ENCODE measurements around the gene SERPINA4. TPM values are rescaled to one million over a fixed set of nuclear protein-coding genes. Genes with fewer than 3 reads are reported as not detected.

The SERPINA4 gene
- total RNA-seq: not detected
- 0 reads per million in 2 donors for total RNA-seq

- no peaks in the 10 kb centered on the region for H3K9me3 ChIP-seq (ENCODE audit: control insufficient read depth, low read length, poor library complexity, severe bottlenecking)
- ATAC-seq (no peak), DNase-seq (no peak)
- Mint-ChIP-seq H3K27me3 (peaks cover 30% of the 10 kb centered on the region), H3K4me1 (no peaks in the 10 kb centered on the region), H3K36me3 (ENCODE audit: low read depth) (no peaks in the 10 kb centered on the region), H3K27ac (no peak within 1 kb of the TSS), H3K4me3 (no peak within 1 kb of the TSS)
Measured at GRCh38 chr14:94560751-94561655, at the start of gene SERPINA4. Gene SERPINA4 (plus strand): TSS chr14:94561442. CDS start chr14:94563483, 2,041 bp downstream.

- H3K27me3 Mint-ChIP-seq: peaks cover 44% of the 10 kb centered on the region
- no peak for ATAC-seq
- no peak overlapping the region for H3K4me3 Mint-ChIP-seq
- no peak for DNase-seq
- no peaks in the 10 kb centered on the region for H3K9me3 ChIP-seq (ENCODE audit: control insufficient read depth, low read length, poor library complexity, severe bottlenecking)
- H3K36me3 Mint-ChIP-seq (ENCODE audit: low read depth): peaks cover 2% of the 10 kb centered on the region
- H3K27ac Mint-ChIP-seq: no peak overlapping the region
- no peaks in the 10 kb centered on the region for H3K4me1 Mint-ChIP-seq
Measured at GRCh38 chr14:94514351-94514750, 46.9 kb upstream of the SERPINA4 start.

GRCh38 chr14:94515426-94515825 lies 45.8 kb upstream of the SERPINA4 start:
- peaks cover 2% of the 10 kb centered on the region for H3K36me3 Mint-ChIP-seq (ENCODE audit: low read depth)
- H3K27ac Mint-ChIP-seq: no peak overlapping the region
- DNase-seq: no peak

GRCh38 chr14:94515856-94516255 lies 45.4 kb upstream of the SERPINA4 start:
- no peak overlapping the region for H3K4me3 Mint-ChIP-seq
- H3K4me1 Mint-ChIP-seq: no peaks in the 10 kb centered on the region

More at GRCh38 chr14:94515426-94515825, 45.8 kb upstream of the SERPINA4 start:
- Mint-ChIP-seq H3K27me3 (peaks cover 37% of the 10 kb centered on the region), H3K4me3 (no peak overlapping the region), H3K4me1 (no peaks in the 10 kb centered on the region)
- H3K9me3 ChIP-seq (ENCODE audit: control insufficient read depth, low read length, poor library complexity, severe bottlenecking): no peaks in the 10 kb centered on the region
- ATAC-seq: no peak

GRCh38 chr14:94517248-94517640 lies 44.0 kb upstream of the SERPINA4 start:
- ATAC-seq: no peak

More at GRCh38 chr14:94515856-94516255, 45.4 kb upstream of the SERPINA4 start:
- Mint-ChIP-seq H3K27ac (no peak overlapping the region), H3K36me3 (ENCODE audit: low read depth) (peaks cover 2% of the 10 kb centered on the region), H3K27me3 (peaks cover 33% of the 10 kb centered on the region)
- no peaks in the 10 kb centered on the region for H3K9me3 ChIP-seq (ENCODE audit: control insufficient read depth, low read length, poor library complexity, severe bottlenecking)
- ATAC-seq: no peak
- no peak for DNase-seq

GRCh38 chr14:94517641-94518257 lies 43.5 kb upstream of the SERPINA4 start:
- no peak overlapping the region for H3K4me3 Mint-ChIP-seq
- no peak overlapping the region for H3K27ac Mint-ChIP-seq
- no peaks in the 10 kb centered on the region for H3K9me3 ChIP-seq (ENCODE audit: control insufficient read depth, low read length, poor library complexity, severe bottlenecking)
- ATAC-seq: no peak
- DNase-seq: no peak
- H3K27me3 Mint-ChIP-seq: peaks cover 29% of the 10 kb centered on the region
- no peaks in the 10 kb centered on the region for H3K4me1 Mint-ChIP-seq
- peaks cover 2% of the 10 kb centered on the region for H3K36me3 Mint-ChIP-seq (ENCODE audit: low read depth)

More at GRCh38 chr14:94517248-94517640, 44.0 kb upstream of the SERPINA4 start:
- H3K27ac Mint-ChIP-seq: no peak overlapping the region
- peaks cover 29% of the 10 kb centered on the region for H3K27me3 Mint-ChIP-seq
- H3K36me3 Mint-ChIP-seq (ENCODE audit: low read depth): peaks cover 2% of the 10 kb centered on the region
- no peaks in the 10 kb centered on the region for H3K4me1 Mint-ChIP-seq
- no peak for DNase-seq
- H3K9me3 ChIP-seq (ENCODE audit: control insufficient read depth, low read length, poor library complexity, severe bottlenecking): no peaks in the 10 kb centered on the region
- no peak overlapping the region for H3K4me3 Mint-ChIP-seq

GRCh38 chr14:94521375-94522114 lies 39.7 kb upstream of the SERPINA4 start:
- Mint-ChIP-seq H3K36me3 (ENCODE audit: low read depth) (no peaks in the 10 kb centered on the region), H3K4me3 (no peak overlapping the region), H3K27ac (no peak overlapping the region), H3K4me1 (no peaks in the 10 kb centered on the region), H3K27me3 (peaks cover 25% of the 10 kb centered on the region)
- no peaks in the 10 kb centered on the region for H3K9me3 ChIP-seq (ENCODE audit: control insufficient read depth, low read length, poor library complexity, severe bottlenecking)
- DNase-seq: no peak
- no peak for ATAC-seq

GRCh38 chr14:94522115-94522724 lies 39.0 kb upstream of the SERPINA4 start:
- Mint-ChIP-seq H3K27ac (no peak overlapping the region), H3K4me1 (no peaks in the 10 kb centered on the region), H3K27me3 (peaks cover 31% of the 10 kb centered on the region), H3K4me3 (no peak overlapping the region), H3K36me3 (ENCODE audit: low read depth) (peaks cover under 1% of the 10 kb centered on the region)
- DNase-seq (no peak), ATAC-seq (no peak)
- H3K9me3 ChIP-seq (ENCODE audit: control insufficient read depth, low read length, poor library complexity, severe bottlenecking): no peaks in the 10 kb centered on the region

- DNase-seq: no peak
- Mint-ChIP-seq H3K4me1 (no peaks in the 10 kb centered on the region), H3K36me3 (ENCODE audit: low read depth) (peaks cover 2% of the 10 kb centered on the region), H3K27me3 (peaks cover 41% of the 10 kb centered on the region), H3K4me3 (no peak overlapping the region), H3K27ac (no peak overlapping the region)
- ATAC-seq: no peak
- no peaks in the 10 kb centered on the region for H3K9me3 ChIP-seq (ENCODE audit: control insufficient read depth, low read length, poor library complexity, severe bottlenecking)
Measured at GRCh38 chr14:94523265-94523664, 38.0 kb upstream of the SERPINA4 start.

- Mint-ChIP-seq H3K4me1 (no peaks in the 10 kb centered on the region), H3K27ac (no peak overlapping the region), H3K27me3 (peaks cover 41% of the 10 kb centered on the region)
Measured at GRCh38 chr14:94524093-94524492, 37.1 kb upstream of the SERPINA4 start.

GRCh38 chr14:94531187-94531586 lies 30.1 kb upstream of the SERPINA4 start:
- H3K9me3 ChIP-seq (ENCODE audit: control insufficient read depth, low read length, poor library complexity, severe bottlenecking): no peaks in the 10 kb centered on the region
- DNase-seq (no peak), ATAC-seq (no peak)
- peaks cover 22% of the 10 kb centered on the region for H3K27me3 Mint-ChIP-seq
- no peaks in the 10 kb centered on the region for H3K4me1 Mint-ChIP-seq
- H3K36me3 Mint-ChIP-seq (ENCODE audit: low read depth): peaks cover 2% of the 10 kb centered on the region
- H3K27ac Mint-ChIP-seq: no peak overlapping the region
- no peak overlapping the region for H3K4me3 Mint-ChIP-seq

More at GRCh38 chr14:94524093-94524492, 37.1 kb upstream of the SERPINA4 start:
- no peak for DNase-seq
- H3K4me3 Mint-ChIP-seq: no peak overlapping the region
- peaks cover 2% of the 10 kb centered on the region for H3K36me3 Mint-ChIP-seq (ENCODE audit: low read depth)
- no peaks in the 10 kb centered on the region for H3K9me3 ChIP-seq (ENCODE audit: control insufficient read depth, low read length, poor library complexity, severe bottlenecking)
- ATAC-seq: no peak

- H3K27ac Mint-ChIP-seq: no peak overlapping the region
- H3K4me1 Mint-ChIP-seq: no peaks in the 10 kb centered on the region
- H3K9me3 ChIP-seq (ENCODE audit: control insufficient read depth, low read length, poor library complexity, severe bottlenecking): no peaks in the 10 kb centered on the region
- H3K4me3 Mint-ChIP-seq: no peak overlapping the region
- ATAC-seq (no peak), DNase-seq (no peak)
- H3K27me3 Mint-ChIP-seq: peaks cover 14% of the 10 kb centered on the region
- H3K36me3 Mint-ChIP-seq (ENCODE audit: low read depth): no peaks in the 10 kb centered on the region
Measured at GRCh38 chr14:94532447-94532846, 28.8 kb upstream of the SERPINA4 start.

- no peak overlapping the region for H3K27ac Mint-ChIP-seq
- H3K4me3 Mint-ChIP-seq: no peak overlapping the region
- ATAC-seq: no peak
- no peaks in the 10 kb centered on the region for H3K9me3 ChIP-seq (ENCODE audit: control insufficient read depth, low read length, poor library complexity, severe bottlenecking)
- peaks cover 29% of the 10 kb centered on the region for H3K27me3 Mint-ChIP-seq
- no peaks in the 10 kb centered on the region for H3K36me3 Mint-ChIP-seq (ENCODE audit: low read depth)
- H3K4me1 Mint-ChIP-seq: no peaks in the 10 kb centered on the region
- DNase-seq: no peak
Measured at GRCh38 chr14:94535506-94535905, 25.7 kb upstream of the SERPINA4 start.
